Measurements from ENCODE around the gene VARS1. TPM values are rescaled to one million over a fixed set of nuclear protein-coding genes. Genes with fewer than 3 reads are reported as not detected.

VARS1 gene
- total and polyA plus RNA-seq, 2 donors (not counting 1 experiment from before 2014, with no cell fraction given): 16.0 to 53.5 TPM

- Histone ChIP-seq H3K9me3 (ENCODE audit: control insufficient read depth, insufficient read depth, low read depth, low read length) (no peaks in the 10 kb centered on the region), H3K27me3 (ENCODE audit: control insufficient read depth, insufficient read depth, low read length) (no peaks in the 10 kb centered on the region), H4K20me1 (ENCODE audit: control insufficient read depth, extremely low read depth, insufficient read depth, low read length) (no peaks in the 10 kb centered on the region), H3K4me1 (ENCODE audit: control insufficient read depth, extremely low read depth, insufficient read depth, low read length) (peaks cover 7% of the 10 kb centered on the region), H3K36me3 (ENCODE audit: control insufficient read depth, insufficient read depth, low read length) (peaks cover 27% of the 10 kb centered on the region), H3K9ac (ENCODE audit: insufficient read depth, low read length) (no peak overlapping the region), H3K4me2 (ENCODE audit: extremely low read depth, insufficient read depth, low read length) (no peak overlapping the region), H3K79me2 (ENCODE audit: control insufficient read depth, insufficient read depth, low read length) (no peaks in the 10 kb centered on the region), H3K27ac (ENCODE audit: insufficient read depth, low read length) (no peak overlapping the region), H3K4me3 (replicated peaks in 1 of 4; ENCODE audit: control extremely low read depth in 1 of 4, insufficient read depth in 1 of 4, low read depth in 3 of 4, low read length in 4 of 4) (no peak overlapping the region), H2AFZ (ENCODE audit: low read length) (no peak overlapping the region)
- TF ChIP-seq CTCF (conservative IDR thresholded peaks at IDR 0.05 in 1 of 2, IDR thresholded peaks at IDR 0.05 in 1 of 2; ENCODE audit: low read depth in 1 of 2, low read length in 2 of 2) (no peak), EZH2 (IDR thresholded peaks at IDR 0.05; ENCODE audit: low read length, missing control alignments) (no peak)
- no peak for DNase-seq (ENCODE audit: low read depth in 2 of 2)
Measured at GRCh38 chr6:31781244-31782125, 14.1 kb downstream of the VARS1 start.

DNA sequence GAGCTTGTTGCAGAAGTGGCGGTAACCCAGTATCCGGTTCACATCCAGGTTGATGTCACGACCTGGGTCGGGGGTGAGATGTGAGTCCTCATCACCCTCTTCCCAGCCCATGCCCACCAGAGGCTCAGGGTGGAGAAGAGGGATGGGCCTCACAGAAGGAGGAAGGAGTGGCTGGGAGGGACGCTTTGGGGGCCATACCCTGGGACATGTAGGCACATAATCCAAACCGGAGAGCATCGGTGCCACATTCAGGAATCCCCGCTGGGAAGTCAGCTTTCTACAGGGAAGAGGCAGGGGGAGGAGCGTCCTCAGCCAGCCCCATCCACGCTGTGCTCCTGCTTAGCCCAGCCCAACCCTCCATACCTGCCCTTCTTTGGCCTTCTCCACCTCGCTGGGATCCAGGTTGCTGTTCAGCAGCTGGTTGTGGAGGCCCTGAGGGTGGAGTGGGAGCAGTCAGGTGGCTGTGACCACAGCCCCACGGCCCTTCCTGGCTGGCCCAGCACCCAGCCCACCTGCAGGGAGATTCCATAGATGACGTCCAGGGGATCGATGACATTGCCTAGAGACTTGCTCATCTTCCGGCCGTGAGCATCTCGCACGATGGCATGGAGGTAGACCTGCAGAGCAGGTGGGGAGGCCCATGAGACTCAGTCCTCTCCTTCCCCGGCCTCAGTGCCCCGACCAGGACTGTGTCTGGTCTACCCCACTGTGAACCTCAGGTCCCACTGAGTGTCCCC lies 14.9 kb downstream of the VARS1 start:
- no peak overlapping the region for H2AFZ ChIP-seq (ENCODE audit: low read length)
- no peaks in the 10 kb centered on the region for H3K27me3 ChIP-seq (ENCODE audit: control insufficient read depth, insufficient read depth, low read length)
- no peaks in the 10 kb centered on the region for H4K20me1 ChIP-seq (ENCODE audit: control insufficient read depth, extremely low read depth, insufficient read depth, low read length)
- H3K79me2 ChIP-seq (ENCODE audit: control insufficient read depth, insufficient read depth, low read length): no peaks in the 10 kb centered on the region
- H3K36me3 ChIP-seq (ENCODE audit: control insufficient read depth, insufficient read depth, low read length): peaks cover 27% of the 10 kb centered on the region
- H3K4me3 ChIP-seq (replicated peaks in 1 of 4; ENCODE audit: control extremely low read depth in 1 of 4, insufficient read depth in 1 of 4, low read depth in 3 of 4, low read length in 4 of 4): no peak overlapping the region
- TF ChIP-seq CTCF (conservative IDR thresholded peaks at IDR 0.05 in 1 of 2, IDR thresholded peaks at IDR 0.05 in 1 of 2; ENCODE audit: low read depth in 1 of 2, low read length in 2 of 2): no peak
- no peak for TF ChIP-seq EZH2 (IDR thresholded peaks at IDR 0.05; ENCODE audit: low read length, missing control alignments)
- H3K9me3 ChIP-seq (ENCODE audit: control insufficient read depth, insufficient read depth, low read depth, low read length): no peaks in the 10 kb centered on the region
- H3K4me2 ChIP-seq (ENCODE audit: extremely low read depth, insufficient read depth, low read length): no peak overlapping the region
- no peak overlapping the region for H3K27ac ChIP-seq (ENCODE audit: insufficient read depth, low read length)
- no peak overlapping the region for H3K9ac ChIP-seq (ENCODE audit: insufficient read depth, low read length)
- DNase-seq (ENCODE audit: low read depth in 2 of 2): no peak
- peaks cover 7% of the 10 kb centered on the region for H3K4me1 ChIP-seq (ENCODE audit: control insufficient read depth, extremely low read depth, insufficient read depth, low read length)

DNA sequence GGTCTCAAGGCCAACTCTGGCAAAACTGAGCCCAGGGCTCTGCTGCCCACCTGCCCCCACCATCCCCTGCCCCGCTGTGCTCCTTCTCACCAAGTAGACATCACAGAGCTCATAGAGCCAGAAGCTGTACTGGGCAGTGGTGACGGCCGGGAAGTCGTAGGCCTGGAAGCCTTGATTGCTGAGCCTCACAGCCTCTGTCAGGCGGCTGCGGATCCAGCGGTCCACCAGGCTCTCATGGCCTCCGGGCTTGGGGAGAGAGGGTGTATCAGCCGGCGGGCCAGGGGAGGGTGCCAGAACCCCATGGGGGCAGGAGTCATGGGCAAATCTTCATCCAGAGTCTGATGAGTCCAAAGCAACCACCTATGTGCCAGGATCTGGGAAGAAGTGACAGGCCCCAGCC lies 15.6 kb downstream of the VARS1 start:
- TF ChIP-seq CTCF (conservative IDR thresholded peaks at IDR 0.05 in 1 of 2, IDR thresholded peaks at IDR 0.05 in 1 of 2; ENCODE audit: low read depth in 1 of 2, low read length in 2 of 2): no peak
- Histone ChIP-seq H3K36me3 (ENCODE audit: control insufficient read depth, insufficient read depth, low read length) (peaks cover 20% of the 10 kb centered on the region), H3K27ac (ENCODE audit: insufficient read depth, low read length) (no peak overlapping the region), H3K27me3 (ENCODE audit: control insufficient read depth, insufficient read depth, low read length) (no peaks in the 10 kb centered on the region), H3K9me3 (ENCODE audit: control insufficient read depth, insufficient read depth, low read depth, low read length) (no peaks in the 10 kb centered on the region), H4K20me1 (ENCODE audit: control insufficient read depth, extremely low read depth, insufficient read depth, low read length) (no peaks in the 10 kb centered on the region), H2AFZ (ENCODE audit: low read length) (no peak overlapping the region), H3K4me2 (ENCODE audit: extremely low read depth, insufficient read depth, low read length) (no peak overlapping the region), H3K4me3 (replicated peaks in 1 of 4; ENCODE audit: control extremely low read depth in 1 of 4, insufficient read depth in 1 of 4, low read depth in 3 of 4, low read length in 4 of 4) (no peak overlapping the region), H3K4me1 (ENCODE audit: control insufficient read depth, extremely low read depth, insufficient read depth, low read length) (peaks cover 7% of the 10 kb centered on the region), H3K9ac (ENCODE audit: insufficient read depth, low read length) (no peak overlapping the region), H3K79me2 (ENCODE audit: control insufficient read depth, insufficient read depth, low read length) (no peaks in the 10 kb centered on the region)
- no peak for DNase-seq (ENCODE audit: low read depth in 2 of 2)
